GM12865 (cell line): ENCODE data around the gene PEAK1.
A peak's percentile ranks its signal among the peaks of the same experiment; 100 is the strongest.

Experiments used
- DNase-seq: peaks from one replicate; pipeline ENCODE4 v3.0.0; 2010; ENCODE audit warnings: low read depth
- H3K4me3 ChIP-seq: 2 replicates; pipeline ENCODE4 v1.5.1; 2011; ENCODE audit warnings: mild to moderate bottlenecking, low read depth, low read length, control low read depth
- CTCF ChIP-seq: IDR thresholded peaks from 2 replicates; pipeline ENCODE4 v1.5.1; 2011; ENCODE audit warnings: low read length, control low read depth, low read depth, inconsistent platforms; ENCODE audit not compliant: insufficient read depth; ENCODE audit errors: missing control alignments

PEAK1 gene

DNA sequence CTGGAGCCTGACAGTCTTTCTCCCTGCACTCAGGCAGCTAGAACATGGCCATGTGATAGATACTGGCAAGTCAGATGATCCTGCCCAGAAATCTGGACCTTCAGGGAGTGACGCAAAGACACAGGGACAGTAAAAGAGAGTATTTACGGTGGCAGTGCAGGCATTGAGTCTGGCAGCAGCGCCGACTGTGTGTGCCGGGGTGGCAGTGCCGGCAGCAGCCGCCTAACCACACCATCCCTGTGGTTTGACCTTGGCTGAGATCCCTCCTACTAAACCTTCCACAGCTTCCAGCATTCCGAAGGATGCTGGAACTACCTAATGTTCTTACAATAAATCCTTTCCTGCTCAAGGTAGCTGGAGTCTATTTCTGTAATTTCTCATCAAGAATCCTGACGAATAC is 344.4 kb downstream of the PEAK1 start:
- no peak for TF ChIP-seq CTCF
- DNase-seq: no peak

GRCh38 chr15:77074350-77074749 is 345.6 kb downstream of the PEAK1 start:
- DNase-seq: no peak
- H3K4me3 ChIP-seq: no peak overlapping the region
- TF ChIP-seq CTCF: no peak

More for the DNA sequence above, 344.4 kb downstream of the PEAK1 start:
- H3K4me3 ChIP-seq: no peak overlapping the region

GRCh38 chr15:77071305-77072223 is 348.3 kb downstream of the PEAK1 start:
- no peak for TF ChIP-seq CTCF
- no peak overlapping the region for H3K4me3 ChIP-seq
- no peak for DNase-seq

DNA sequence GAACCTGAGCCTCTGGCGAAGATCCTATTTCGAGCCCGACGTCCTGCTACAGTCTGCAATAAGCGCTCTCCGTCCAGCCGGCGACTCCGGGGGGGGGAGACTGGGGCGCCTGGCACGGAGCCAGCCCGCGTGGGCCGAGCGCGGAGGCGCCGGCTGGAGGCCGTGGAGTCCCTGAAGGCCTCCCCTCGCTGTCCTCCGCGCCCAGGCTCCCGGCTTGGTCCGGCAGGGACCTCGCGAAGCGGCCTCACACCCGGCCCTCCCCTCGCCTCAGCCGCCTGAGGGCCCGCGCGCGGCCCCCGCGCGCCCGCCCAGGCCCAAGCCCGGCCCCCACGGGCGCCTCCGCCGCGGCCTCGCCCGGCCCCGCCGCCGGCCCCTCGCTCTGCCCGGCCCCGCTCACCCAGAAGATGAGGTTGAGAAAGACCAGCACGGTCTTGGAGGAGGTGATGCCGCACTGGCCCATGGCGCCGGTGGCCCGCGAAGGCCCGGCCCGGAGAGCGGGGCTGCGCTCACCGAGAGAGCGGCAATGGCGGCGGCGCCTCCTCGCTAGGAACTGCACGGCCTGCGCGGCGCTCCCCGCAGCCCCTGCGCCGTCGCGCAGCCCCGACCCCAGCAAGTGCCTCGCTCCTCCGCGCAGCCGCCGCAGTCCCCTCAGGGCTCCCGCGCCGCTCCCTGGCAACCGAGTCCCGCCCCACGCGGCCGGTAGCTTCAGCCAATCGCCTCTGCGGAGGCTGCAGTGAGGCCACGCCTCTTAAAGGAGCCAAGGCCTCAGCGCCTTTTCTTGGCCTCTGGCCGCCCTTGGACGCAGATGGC is 349.2 kb downstream of the PEAK1 start, which contains the start of gene TSPAN3:
TSS of gene TSPAN3 (minus strand) at position 615 of the 810 bp plus-strand sequence. CDS start at position 460, 155 bp downstream.
- DNase-seq: peak; percentile 95
- TF ChIP-seq CTCF: no peak
- H3K4me3 ChIP-seq: peak within 1 kb of the TSS; percentile 81

DNA sequence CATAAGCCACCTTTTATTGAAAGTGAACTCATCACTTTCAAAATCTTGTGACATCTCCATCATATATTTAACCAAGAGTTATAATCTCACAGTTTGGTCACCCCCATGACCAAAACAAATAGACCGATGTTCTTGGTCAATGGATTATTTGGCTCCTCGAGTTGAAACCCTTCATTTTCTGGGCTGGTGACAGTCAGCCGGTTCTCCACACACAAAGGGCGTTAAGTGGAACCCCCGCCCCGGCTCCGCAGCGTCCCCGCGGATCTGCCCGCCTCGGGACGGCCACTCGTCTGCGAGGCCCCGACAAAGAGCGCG is 349.8 kb downstream of the PEAK1 start:
- TF ChIP-seq CTCF: no peak
- peak overlapping the region; percentile 81 for H3K4me3 ChIP-seq
- DNase-seq: no peak

- TF ChIP-seq CTCF: no peak
- peak overlapping the region; percentile 81 for H3K4me3 ChIP-seq
- no peak for DNase-seq
Observed at GRCh38 chr15:77069521-77070121, 350.3 kb downstream of the PEAK1 start.
